Measurements from ENCODE around the gene KCND3. TPM values are rescaled to one million over a fixed set of nuclear protein-coding genes. Genes with fewer than 3 reads are reported as not detected.

KCND3 gene
- total and polyA plus RNA-seq, 12 donors: 3.5 to 24.7 (median 15.2) TPM

- ATAC-seq (peak in 1 of 8 donors; percentile 42), DNase-seq (no peak)
- peaks cover 0 to 49% (median 16%) of the 10 kb centered on the region in 9 donors for H3K36me3 ChIP-seq
- no peak overlapping the region for H3K27ac ChIP-seq
- H3K9me3 ChIP-seq: no peaks in the 10 kb centered on the region
- intact Hi-C loops (cut with DNase I): loop anchor here in 1 of 10 donors (5.0 kb wide), 1 partner anchor 549 kb away; no protein-coding TSS in a partner anchor
- H3K4me3 ChIP-seq: no peak overlapping the region
- TF ChIP-seq CTCF (IDR thresholded peaks at IDR 0.05): no peak
- peaks cover 0 to 7% (median 0%) of the 10 kb centered on the region in 9 donors for H3K4me1 ChIP-seq
- no peaks in the 10 kb centered on the region for H3K27me3 ChIP-seq
- 77 to 80% methylated on average over 4 of the region's 4 CpGs for WGBS, 2 donors
Observed at GRCh38 chr1:111770916-111771315, 218.6 kb downstream of the KCND3 start.

- intact Hi-C loops (cut with DNase I): loop anchor here in 6 of 10 donors (1.0 to 10.0 kb wide), 6 partner anchors 54 to 547 kb away; partner anchors contain the start of gene CHI3L2 (in 2 of the 6)
- peaks cover 0 to 7% (median 0%) of the 10 kb centered on the region in 9 donors for H3K4me1 ChIP-seq
- peak in 1 of 2 donors; percentile 24 for DNase-seq
- no peaks in the 10 kb centered on the region for H3K9me3 ChIP-seq
- ATAC-seq: peak in 4 of 8 donors; percentile 41 to 71 (median 48)
- no peaks in the 10 kb centered on the region for H3K27me3 ChIP-seq
- WGBS, 2 donors: 40 to 47% methylated on average over 6 of the region's 6 CpGs
- peaks cover 0 to 62% (median 17%) of the 10 kb centered on the region in 9 donors for H3K36me3 ChIP-seq
- H3K4me3 ChIP-seq: no peak overlapping the region
- TF ChIP-seq CTCF (IDR thresholded peaks at IDR 0.05): peak; percentile 67 to 88 (median 81)
- no peak overlapping the region for H3K27ac ChIP-seq
Observed at GRCh38 chr1:111769517-111770146, 219.8 kb downstream of the KCND3 start.

GRCh38 chr1:111768625-111769024 lies 220.8 kb downstream of the KCND3 start:
- DNase-seq (no peak), ATAC-seq (no peak)
- Histone ChIP-seq H3K9me3 (no peaks in the 10 kb centered on the region), H3K4me3 (no peak overlapping the region), H3K4me1 (peaks cover 0 to 7% (median 0%) of the 10 kb centered on the region in 9 donors), H3K36me3 (peaks cover 0 to 72% (median 23%) of the 10 kb centered on the region in 9 donors), H3K27ac (no peak overlapping the region), H3K27me3 (no peaks in the 10 kb centered on the region)
- TF ChIP-seq CTCF (IDR thresholded peaks at IDR 0.05): no peak
- intact Hi-C loops (cut with DNase I): loop anchor here in 6 of 10 donors (1.0 to 10.0 kb wide), 5 partner anchors 53 to 544 kb away; partner anchors contain the start of gene CHI3L2 (in 2 of the 6)

GRCh38 chr1:111768023-111768422 lies 221.4 kb downstream of the KCND3 start:
- ATAC-seq (no peak), DNase-seq (no peak)
- no peak for TF ChIP-seq CTCF (IDR thresholded peaks at IDR 0.05)
- Histone ChIP-seq H3K27me3 (no peaks in the 10 kb centered on the region), H3K36me3 (peaks cover 0 to 77% (median 26%) of the 10 kb centered on the region in 9 donors), H3K4me1 (peaks cover 0 to 7% (median 0%) of the 10 kb centered on the region in 9 donors), H3K27ac (no peak overlapping the region), H3K4me3 (no peak overlapping the region), H3K9me3 (no peaks in the 10 kb centered on the region)
- intact Hi-C loops (cut with DNase I): loop anchor here in 5 of 10 donors (5.0 to 10.0 kb wide), 3 partner anchors 283 to 543 kb away; partner anchors contain the start of gene CHI3L2 (in 2 of the 5)

Measured in heart right ventricle (tissue), 16 donors.